Transverse colon (tissue), 4 donors: ENCODE results near the gene GNAO1. TPM values are rescaled to one million over a fixed set of nuclear protein-coding genes. Genes with fewer than 3 reads are reported as not detected.
"Not testable (repeated sequence)": the region's sequence is repeated elsewhere in the genome, so short reads cannot be mapped to it uniquely, and the experiment has no call there.

Experiments used
- DNase-seq: peaks from one replicate; pipeline ENCODE4 v3.0.0-alpha.2; 2019
- H3K27ac ChIP-seq, 4 donors: fragments of 200-600 bp; sonication (generic); 2 replicates each; pipeline ENCODE4 v1.5.1; 2016 to 2018; ENCODE audit warnings: inconsistent platforms in 4 of 4
- H3K27me3 ChIP-seq: fragments of 200-600 bp; sonication (generic); 2 replicates; pipeline ENCODE4 v1.5.1; 2017; ENCODE audit warnings: inconsistent platforms
- H3K36me3 ChIP-seq, 4 donors: fragments of 200-600 bp; sonication (generic); 2 replicates each; pipeline ENCODE4 v1.5.1; 2017 to 2019; ENCODE audit warnings: inconsistent platforms in 4 of 4
- H3K4me1 ChIP-seq, 4 donors: fragments of 200-600 bp; sonication (generic); 2 replicates each; pipeline ENCODE4 v1.5.1; 2017 to 2020; ENCODE audit warnings: inconsistent platforms in 4 of 4
- H3K4me3 ChIP-seq, 4 donors: fragments of 200-600 bp; sonication (generic); 1 replicate in 1 of 4; 2 replicates in 3 of 4; pipeline versions ENCODE4 v1.5.1 to v1.6.1; 2017 to 2019; ENCODE audit warnings: inconsistent platforms in 4 of 4
- H3K9me3 ChIP-seq, 2 donors: fragments of 200-600 bp; sonication (generic); 2 replicates each; pipeline ENCODE4 v1.5.1; 2017 to 2019; ENCODE audit warnings: inconsistent platforms in 2 of 2
- EP300 ChIP-seq: sonication (generic); formaldehyde crosslinking; IDR thresholded peaks from one replicate; pipeline ENCODE4 v1.6.1; 2017; ENCODE audit warnings: antibody characterized with exemption, low read depth
- POLR2A ChIP-seq: fragments of 450-650 bp; IDR thresholded peaks from one replicate; pipeline ENCODE4 v1.6.1; 2016; ENCODE audit warnings: antibody characterized with exemption, mild to moderate bottlenecking, moderate library complexity
- POLR2AphosphoS5 ChIP-seq, 3 donors: sonication (generic); formaldehyde crosslinking; IDR thresholded peaks; one replicate each; pipeline ENCODE4 v1.6.1; 2016; ENCODE audit warnings: antibody characterized with exemption in 3 of 3
- WGBS, 2 donors: methylation state at CpG; one replicate each; pipeline ENCODE4 v1.1.5; 2018; ENCODE audit warnings: low coverage in 1 of 2; 5-methylcytosine and 5-hydroxymethylcytosine counted together
- in situ Hi-C, 4 donors: fragments of 200-750 bp; cut with MboI; loops; one replicate each; pipeline versions ENCODE4 v1.15.0 to v1.15.1; 2017; ENCODE audit warnings: low sequenced_read_pairs in 3 of 4, low pct_ligation_motif_present in 1 of 4, low pct_unique_long_range_greater_than_20kb in 1 of 4
- intact Hi-C: fragments of 100-400 bp; cut with DNase I; formaldehyde crosslinking; loops from one replicate; pipeline ENCODE4 v1.15.1; 2023; ENCODE audit warnings: low total_unique reads
- total RNA-seq, 4 donors: library from RNA; depleted of rRNA; stranded (reverse); fragments of >200 nt; gene quantifications; one replicate each; pipeline ENCODE4 v1.1.0, GENCODE V29; 2016
- TF ChIP-seq, protein P1 (sequence below), 5 experiments: fragments of 200-600 bp in 3 of 5; fragments of 450-650 bp in 2 of 5; sonication (generic) in 3 of 5; IDR thresholded peaks; 1 replicate in 2 of 5; 2 replicates in 3 of 5; pipeline ENCODE4 v1.5.1; 2016 to 2017; ENCODE audit warnings: antibody characterized with exemption in 5 of 5, inconsistent platforms in 3 of 5, mild to moderate bottlenecking in 2 of 5, moderate library complexity in 1 of 5

Gene GNAO1
- total RNA-seq, 4 donors from 2014 or later = 7.3 to 25.4 (median 11.3) TPM

DNA sequence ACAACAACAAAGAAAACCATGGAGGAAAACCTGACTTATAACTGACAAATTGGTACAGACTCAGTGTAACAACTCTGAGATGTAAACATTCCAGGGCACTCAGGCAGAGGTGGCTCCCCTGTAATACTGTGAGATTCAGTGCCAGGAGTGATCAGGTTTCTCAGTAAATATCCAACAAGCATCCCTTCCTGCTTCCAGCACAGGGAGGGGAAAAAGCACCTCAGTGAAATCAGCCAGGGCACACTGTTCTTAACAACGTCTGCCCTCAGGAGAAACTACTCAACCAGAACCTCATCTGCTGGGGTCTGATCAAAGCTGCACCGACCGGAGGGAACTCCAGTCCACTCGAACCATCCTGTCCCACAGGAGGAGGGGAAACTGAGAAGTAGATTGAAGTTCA, 181.7 kb downstream of the GNAO1 start:
- intact Hi-C loops = no loop called here
- 85% methylated on average over 4 of the region's 4 CpGs; no CpG with 5 or more reads in 1 of the 2 donors for WGBS, 2 donors
- H3K27ac ChIP-seq = no peak overlapping the region
- H3K4me3 ChIP-seq = no peak overlapping the region
- DNase-seq = no peak
- H3K9me3 ChIP-seq = no peaks in the 10 kb centered on the region
- peaks cover 0 to 15% (median 6%) of the 10 kb centered on the region in 4 donors for H3K4me1 ChIP-seq
- H3K36me3 ChIP-seq = peaks cover 0 to 10% (median 4%) of the 10 kb centered on the region in 4 donors
- in situ Hi-C loops = no loop called here
- TF ChIP-seq POLR2AphosphoS5 (IDR thresholded peaks at IDR 0.05) = no peak
- TF ChIP-seq POLR2A = no peak
- TF ChIP-seq, protein P1, sequence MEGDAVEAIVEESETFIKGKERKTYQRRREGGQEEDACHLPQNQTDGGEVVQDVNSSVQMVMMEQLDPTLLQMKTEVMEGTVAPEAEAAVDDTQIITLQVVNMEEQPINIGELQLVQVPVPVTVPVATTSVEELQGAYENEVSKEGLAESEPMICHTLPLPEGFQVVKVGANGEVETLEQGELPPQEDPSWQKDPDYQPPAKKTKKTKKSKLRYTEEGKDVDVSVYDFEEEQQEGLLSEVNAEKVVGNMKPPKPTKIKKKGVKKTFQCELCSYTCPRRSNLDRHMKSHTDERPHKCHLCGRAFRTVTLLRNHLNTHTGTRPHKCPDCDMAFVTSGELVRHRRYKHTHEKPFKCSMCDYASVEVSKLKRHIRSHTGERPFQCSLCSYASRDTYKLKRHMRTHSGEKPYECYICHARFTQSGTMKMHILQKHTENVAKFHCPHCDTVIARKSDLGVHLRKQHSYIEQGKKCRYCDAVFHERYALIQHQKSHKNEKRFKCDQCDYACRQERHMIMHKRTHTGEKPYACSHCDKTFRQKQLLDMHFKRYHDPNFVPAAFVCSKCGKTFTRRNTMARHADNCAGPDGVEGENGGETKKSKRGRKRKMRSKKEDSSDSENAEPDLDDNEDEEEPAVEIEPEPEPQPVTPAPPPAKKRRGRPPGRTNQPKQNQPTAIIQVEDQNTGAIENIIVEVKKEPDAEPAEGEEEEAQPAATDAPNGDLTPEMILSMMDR (IDR thresholded peaks at IDR 0.05) = no peak
- no peak for TF ChIP-seq EP300
- H3K27me3 ChIP-seq = no peaks in the 10 kb centered on the region

DNA sequence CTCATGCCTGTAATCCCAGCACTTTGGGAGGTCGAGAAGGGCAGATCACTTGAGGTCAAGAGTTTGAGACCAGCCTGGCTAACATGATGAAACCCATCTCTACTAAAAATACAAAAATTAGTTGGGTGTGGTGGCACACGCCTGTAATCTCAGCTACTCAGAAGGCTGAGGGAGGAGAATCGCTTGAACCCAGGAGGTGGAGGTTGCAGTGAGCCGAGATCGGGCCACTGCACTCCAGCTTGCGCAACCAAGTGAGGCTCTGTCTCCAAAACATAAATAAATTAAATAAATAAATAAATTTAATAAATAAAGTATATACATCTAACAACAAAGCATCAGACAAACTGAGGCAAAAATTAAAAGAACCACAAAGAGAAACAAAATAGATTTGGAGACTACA, 184.5 kb downstream of the GNAO1 start:
- DNase-seq, H3K9me3 ChIP-seq, H3K27ac ChIP-seq, in situ Hi-C loops, H3K27me3 ChIP-seq, H3K4me3 ChIP-seq, H3K4me1 ChIP-seq, intact Hi-C loops: not testable (repeated sequence)
- H3K36me3 ChIP-seq = peaks cover 0 to 19% (median 5%) of the 10 kb centered on the region in 4 donors
- 80 to 94% methylated on average over 4 to 6 of the region's 6 CpGs for WGBS, 2 donors

DNA sequence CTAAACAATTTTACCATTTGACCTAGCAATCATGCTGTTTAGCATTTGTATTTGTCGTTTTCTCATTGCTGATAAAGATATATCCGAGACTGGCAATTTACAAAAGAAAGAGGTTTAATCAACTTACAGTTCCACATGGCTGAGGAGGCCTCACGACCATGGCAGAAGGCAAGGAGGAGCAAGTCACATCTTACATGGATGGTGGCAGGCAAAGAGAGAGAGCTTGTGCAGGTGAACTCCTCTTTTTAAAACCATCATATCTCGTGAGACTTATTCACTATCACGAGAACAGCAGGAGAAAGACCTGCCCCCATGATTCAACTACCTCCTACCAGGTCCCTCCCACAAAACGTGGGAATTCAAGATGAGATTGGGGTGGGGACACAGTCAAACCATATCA, 187.8 kb downstream of the GNAO1 start:
- WGBS, 2 donors = 94 to 100% methylated on average over 4 to 6 of the region's 6 CpGs
- H3K27ac ChIP-seq, H3K4me1 ChIP-seq, H3K4me3 ChIP-seq, H3K27me3 ChIP-seq, DNase-seq, in situ Hi-C loops, intact Hi-C loops: not testable (repeated sequence)
- Histone ChIP-seq H3K9me3 (peaks cover 12 to 16% of the 10 kb centered on the region in 2 donors), H3K36me3 (peaks cover 0 to 51% (median 16%) of the 10 kb centered on the region in 4 donors)

DNA sequence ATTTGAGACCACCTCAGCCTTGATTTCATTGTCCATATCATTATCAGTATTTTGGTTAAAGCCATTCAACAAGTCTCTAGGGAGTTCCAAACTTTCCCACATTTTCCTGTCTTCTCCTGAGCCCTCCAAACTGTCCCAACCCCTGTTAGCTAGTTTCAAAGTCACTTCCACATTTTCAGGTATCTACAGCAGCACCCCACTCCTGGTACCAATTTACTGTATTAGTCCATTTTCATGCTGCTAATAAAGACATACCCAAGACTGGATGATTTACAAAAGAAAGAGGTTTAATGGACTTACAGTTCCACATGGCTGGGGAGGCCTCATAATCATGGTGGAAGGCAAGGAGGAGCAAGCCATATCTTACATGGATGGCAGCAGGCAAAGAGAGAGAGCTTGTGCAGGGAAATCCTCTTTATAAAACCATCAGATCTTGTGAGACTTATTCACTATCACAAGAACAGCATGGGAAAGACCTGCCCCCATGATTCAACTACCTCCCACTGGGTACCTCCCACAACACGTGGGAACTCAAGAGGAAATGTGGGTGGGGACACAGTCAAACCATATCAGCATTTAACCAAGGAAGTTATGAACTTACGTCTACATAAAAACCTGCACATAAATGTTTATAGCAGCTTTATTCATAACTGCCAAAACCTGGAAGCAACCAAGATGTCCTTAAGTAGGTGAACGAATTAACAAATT, 189.6 kb downstream of the GNAO1 start:
- H3K4me3 ChIP-seq, H3K4me1 ChIP-seq, in situ Hi-C loops, intact Hi-C loops, H3K27me3 ChIP-seq, H3K27ac ChIP-seq, DNase-seq: not testable (repeated sequence)
- H3K9me3 ChIP-seq = peaks cover 12 to 16% of the 10 kb centered on the region in 2 donors
- 80 to 91% methylated on average over 2 to 3 of the region's 3 CpGs for WGBS, 2 donors
- H3K36me3 ChIP-seq = peaks cover 0 to 70% (median 26%) of the 10 kb centered on the region in 4 donors

DNA sequence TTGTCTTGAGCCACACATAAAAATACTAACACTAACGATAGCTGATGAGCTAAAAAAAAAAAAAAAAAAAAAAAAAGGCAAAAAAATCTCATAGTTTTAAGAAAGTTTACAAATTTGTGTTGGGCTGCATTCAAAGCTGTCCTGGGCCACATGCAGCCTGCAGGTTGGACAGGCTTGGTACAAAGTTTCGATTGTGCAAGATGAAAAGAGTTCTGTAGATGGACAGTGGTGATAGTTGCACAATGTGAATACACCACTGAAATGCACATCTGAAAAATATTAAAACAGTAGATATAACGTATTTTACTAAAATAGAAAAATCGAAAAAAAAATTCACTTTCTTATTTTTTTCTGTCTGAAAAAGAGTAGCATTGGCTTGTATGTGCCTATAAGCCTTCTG, 191.2 kb downstream of the GNAO1 start:
- no peak overlapping the region for H3K27ac ChIP-seq
- intact Hi-C loops (no loop called here), in situ Hi-C loops (no loop called here)
- WGBS, 2 donors = 94 to 95% methylated on average over 4 of the region's 4 CpGs
- no peak for DNase-seq
- peaks cover 0 to 76% (median 26%) of the 10 kb centered on the region in 4 donors for H3K36me3 ChIP-seq
- H3K27me3 ChIP-seq = no peaks in the 10 kb centered on the region
- H3K9me3 ChIP-seq = peaks cover 12 to 16% of the 10 kb centered on the region in 2 donors
- no peak overlapping the region for H3K4me3 ChIP-seq
- TF ChIP-seq POLR2A (no peak), EP300 (no peak), POLR2AphosphoS5 (IDR thresholded peaks at IDR 0.05) (no peak)
- TF ChIP-seq, protein P1 (IDR thresholded peaks at IDR 0.05) = no peak
- H3K4me1 ChIP-seq = no peaks in the 10 kb centered on the region
